ENCODE results near the gene FRMPD2.
A peak's percentile ranks its signal among the peaks of the same experiment; 100 is the strongest.

The FRMPD2 gene

GRCh38 chr10:48274636-48275035, at the start of gene FRMPD2:
Gene FRMPD2, minus strand, starts transcription at chr10:48274696. Its CDS starts 129 bp downstream, at chr10:48274567.
- DNase-seq: no peak

- DNase-seq: no peak
Measured at GRCh38 chr10:48322017-48322416, 47.5 kb upstream of the FRMPD2 start.

- DNase-seq: no peak
Measured at GRCh38 chr10:48317321-48317990, 43.0 kb upstream of the FRMPD2 start.

DNA sequence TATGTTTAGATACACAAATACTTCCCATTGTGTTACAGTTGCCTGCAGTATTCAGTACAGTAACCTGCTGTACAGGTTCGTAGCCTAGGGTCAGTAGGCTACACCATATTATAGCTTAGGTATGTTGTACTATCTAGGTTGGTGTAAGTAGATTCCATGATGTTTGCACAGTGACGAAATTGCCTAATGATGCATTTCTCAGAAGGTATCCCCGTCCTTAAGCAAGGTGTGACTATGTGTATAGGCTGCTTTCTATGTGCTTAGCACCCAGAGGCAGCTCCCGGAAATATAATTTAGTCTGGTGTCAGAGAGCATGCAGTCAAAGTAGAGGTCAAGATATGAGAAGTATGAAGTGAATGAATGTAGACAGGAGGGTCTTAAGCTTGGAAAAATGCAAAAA, 41.7 kb upstream of the FRMPD2 start:
- DNase-seq: no peak

GRCh38 chr10:48314107-48314506, 39.6 kb upstream of the FRMPD2 start:
- no peak for DNase-seq

DNA sequence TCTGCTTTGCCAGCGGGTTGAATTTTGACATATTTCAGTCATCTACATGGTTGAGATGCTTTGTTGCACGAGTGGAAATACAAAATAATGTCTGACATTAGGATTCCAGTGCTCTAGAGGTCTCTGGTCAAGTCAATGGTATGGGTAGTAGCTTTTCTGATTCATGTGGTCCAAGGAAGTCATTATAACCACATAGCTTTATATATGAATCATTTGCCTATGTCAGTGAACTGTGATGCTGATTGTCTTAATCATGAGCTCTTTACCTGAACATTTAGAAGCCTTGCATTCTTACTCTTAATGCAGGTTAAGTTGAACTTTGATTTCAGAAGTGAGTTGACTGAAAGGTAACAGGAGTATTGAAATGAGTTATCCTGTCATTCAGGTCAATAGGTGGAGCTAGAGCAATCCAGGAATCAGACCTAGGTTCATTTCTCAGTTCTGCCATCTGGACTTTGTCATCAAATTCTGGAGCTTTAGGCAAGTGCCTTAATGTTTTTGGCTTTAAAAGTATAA, 35.3 kb upstream of the FRMPD2 start:
- DNase-seq: no peak

DNA sequence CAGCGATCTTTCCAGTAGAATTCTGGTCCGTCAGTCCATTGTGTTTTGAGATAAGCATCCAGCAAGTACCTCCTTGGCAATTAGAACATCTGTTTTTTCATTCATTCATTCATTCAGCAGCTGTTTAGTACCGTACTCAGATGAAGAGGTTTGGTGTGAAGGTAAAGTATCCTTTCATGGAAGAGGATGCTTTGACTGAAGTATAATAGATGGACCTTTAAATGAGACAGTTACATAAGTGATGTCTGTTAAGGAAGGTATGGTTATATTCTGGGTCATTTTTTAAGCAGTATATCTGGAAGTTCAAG, 33.2 kb upstream of the FRMPD2 start:
- no peak for DNase-seq

DNA sequence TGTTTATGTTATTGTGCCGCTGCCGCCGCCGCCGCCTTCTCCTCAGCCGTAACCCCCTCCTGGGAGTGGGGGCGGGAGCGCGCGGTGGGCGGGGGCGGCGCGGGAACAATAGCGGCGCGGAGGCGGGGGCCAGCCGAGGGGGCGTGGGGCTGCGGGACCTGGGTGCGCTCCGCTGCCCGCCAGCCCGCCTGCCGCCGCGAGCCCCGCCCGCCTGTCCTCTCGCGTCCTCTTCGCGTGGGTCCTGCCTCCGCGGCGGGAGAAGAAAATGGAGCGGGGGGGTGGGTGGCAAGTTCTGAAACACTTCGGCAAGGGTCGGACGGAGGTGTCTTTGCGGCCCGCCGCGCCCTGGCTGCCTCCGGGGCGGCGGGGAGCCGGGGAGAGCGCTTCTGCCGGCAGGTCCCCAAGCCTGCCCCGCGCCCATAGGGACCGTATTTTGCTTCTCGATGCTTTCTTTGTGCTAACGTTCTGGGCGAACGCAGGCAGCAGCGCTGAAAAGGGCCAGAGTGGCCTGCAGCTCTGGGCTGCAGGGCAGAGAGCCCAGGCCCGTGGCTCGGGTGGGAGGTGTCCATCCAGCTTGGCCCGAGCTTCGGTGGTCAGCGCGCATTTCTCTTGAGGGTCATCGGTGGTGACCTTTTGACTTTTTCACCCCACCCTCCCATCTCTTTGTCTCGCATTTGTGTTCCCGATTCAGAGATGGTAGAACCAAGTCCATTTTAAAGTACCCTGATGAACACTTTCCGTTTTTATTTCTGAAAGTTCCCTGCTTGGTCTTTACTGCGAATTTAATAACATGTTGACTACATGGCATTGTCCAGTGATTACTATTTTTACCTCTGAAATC, 32.6 kb upstream of the FRMPD2 start:
- peak; percentile 72 for DNase-seq

DNA sequence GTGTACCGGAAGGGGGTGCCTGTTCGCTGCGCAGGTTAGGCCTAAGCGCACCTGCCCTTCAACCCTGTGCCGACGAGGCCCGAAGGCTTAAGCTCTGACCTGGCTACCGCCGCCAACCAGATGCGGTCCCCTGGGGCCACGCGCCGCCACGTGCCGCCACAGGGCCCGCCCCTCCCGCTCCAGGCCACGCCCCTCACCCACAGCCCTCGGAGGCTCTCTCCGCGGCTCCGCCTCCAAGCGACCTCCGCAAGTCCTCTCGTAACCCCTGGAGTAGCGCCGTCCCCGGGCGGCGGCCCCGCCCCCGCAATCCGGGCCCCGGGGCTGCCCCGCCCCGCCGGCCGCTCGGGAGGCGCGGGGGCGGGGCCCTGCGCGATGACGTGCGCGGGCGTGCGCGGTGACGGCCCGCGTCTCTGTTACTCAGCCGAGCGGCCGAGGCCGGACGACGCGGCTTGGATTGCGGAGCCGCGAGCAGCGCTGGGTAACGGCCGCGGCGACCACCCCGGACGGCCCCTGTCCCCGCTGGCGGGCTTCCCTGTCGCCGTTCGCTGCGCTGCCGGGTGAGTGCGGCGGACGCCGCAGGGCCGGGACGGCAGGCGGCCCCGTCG, 31.9 kb upstream of the FRMPD2 start, which contains the start of gene MAPK8:
Gene MAPK8, plus strand, starts transcription at position 413 of the 605 bp plus-strand sequence. CDS start 94,984 bp downstream, outside the sequence.
- DNase-seq: peak; percentile 91

- DNase-seq: no peak
Measured at GRCh38 chr10:48305905-48306264, 31.4 kb upstream of the FRMPD2 start.

DNA sequence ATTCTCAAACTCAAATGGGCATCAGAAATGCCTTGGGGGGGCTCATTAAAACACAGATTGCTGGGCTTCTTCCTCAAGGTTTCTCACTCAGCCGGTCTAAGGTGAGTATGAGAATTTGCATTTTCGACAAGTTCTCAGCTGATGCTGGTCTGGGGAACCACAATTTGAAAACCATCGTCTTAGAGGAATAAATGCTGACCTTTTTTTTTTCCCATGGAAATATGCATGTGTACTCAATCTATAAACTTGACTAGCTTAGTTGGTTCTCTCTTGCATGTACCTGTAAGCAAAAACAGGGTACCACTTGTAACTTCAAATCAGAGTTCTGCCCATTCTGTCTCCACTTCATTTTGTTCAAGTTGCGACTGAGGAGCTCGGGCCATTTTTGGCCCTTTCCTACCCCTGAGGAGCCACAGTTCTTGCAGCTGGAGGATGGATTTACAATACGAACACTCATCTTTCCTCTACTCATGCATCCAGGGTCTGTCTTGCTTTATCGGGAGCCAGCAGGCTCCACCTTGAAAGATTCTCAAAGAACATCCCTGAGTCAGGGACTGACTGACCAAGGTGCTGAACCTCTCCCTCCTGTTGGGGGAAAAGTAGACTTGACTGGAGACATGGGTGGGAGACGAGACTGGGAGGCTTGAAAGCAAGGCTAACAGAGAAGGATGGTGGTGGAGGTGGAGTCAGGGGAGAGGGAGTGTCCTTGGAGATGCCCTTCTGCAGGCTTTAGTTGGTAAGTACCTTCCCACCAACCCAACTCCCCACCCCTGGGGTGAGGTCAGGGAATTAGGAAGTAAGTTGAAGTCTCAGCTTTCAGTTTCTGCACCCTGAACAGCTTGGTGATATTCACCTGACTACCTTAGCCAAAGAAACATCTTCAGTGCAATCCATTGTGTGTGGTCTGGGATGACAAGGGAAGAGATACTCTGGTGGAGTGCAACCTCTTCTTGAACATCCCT, 28.3 kb upstream of the FRMPD2 start:
- no peak for DNase-seq

GRCh38 chr10:48300556-48300955, 26.1 kb upstream of the FRMPD2 start:
- no peak for DNase-seq

DNA sequence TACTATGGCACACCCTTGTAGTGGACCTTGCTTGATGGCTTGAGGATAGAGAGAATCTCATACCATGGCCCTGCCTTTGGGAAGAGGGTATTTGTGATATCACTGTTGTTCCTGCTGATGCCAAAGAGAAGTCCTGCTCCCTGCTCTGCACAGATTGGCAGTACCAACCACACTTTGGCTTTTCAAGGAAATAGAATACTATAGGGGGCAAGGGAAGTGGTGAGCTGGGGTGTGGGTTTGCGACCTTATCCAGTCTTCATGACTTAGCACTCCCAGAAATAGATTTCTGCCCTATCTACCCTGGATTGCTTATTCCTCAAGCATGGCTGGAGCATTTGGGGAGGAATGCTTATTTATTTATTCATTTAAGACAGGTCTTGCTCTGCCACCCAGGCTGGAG, 25.2 kb upstream of the FRMPD2 start:
- DNase-seq: no peak

GRCh38 chr10:48299066-48299465, 24.6 kb upstream of the FRMPD2 start:
- DNase-seq: no peak

DNA sequence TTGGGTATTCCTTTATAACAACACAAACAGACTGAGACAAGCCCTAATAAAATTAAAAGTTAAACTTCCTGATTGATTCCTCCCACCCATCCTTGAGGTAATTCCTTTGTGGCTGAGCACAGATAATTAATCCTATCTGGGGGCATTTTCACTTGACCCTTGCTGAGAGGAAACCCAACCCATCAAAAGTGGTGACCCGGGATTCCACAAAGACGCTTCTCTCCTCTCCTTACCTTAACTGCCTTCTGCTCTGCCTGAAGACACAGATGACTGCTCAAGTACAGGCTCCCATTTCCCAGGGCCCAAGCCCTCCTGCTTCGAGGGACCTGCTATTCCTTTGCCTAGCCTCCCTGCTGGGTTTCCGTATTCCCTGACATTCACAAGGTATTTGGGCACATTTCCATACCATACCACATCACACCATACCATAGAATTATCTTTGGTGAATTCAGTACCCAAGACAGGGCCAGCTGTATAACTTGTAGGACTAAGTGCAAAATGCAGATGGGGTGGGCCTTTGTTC, 22.1 kb upstream of the FRMPD2 start:
- no peak for DNase-seq

GRCh38 chr10:48294431-48294830, 19.9 kb upstream of the FRMPD2 start:
- DNase-seq: no peak

GRCh38 chr10:48292616-48293015, 18.1 kb upstream of the FRMPD2 start:
- DNase-seq: no peak

DNA sequence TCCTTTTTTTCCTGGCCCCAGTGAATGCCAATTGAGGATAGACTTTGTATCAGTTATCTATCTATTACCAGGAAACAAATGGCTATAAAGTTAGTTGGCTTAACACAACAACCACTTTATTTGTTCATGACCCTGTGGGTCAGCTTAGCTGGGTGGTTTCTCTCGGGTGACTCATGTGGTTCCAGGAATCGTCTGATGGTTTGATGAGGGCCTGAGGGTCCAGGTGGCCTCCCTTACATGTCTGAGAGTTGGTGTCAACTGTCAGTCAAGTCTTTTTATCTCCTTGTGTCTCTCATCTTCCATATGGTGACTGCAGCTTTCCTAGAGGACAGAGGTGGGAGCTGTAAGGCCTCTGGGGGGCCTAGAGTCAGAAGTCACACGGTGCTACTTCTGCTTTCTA, 16.7 kb upstream of the FRMPD2 start:
- no peak for DNase-seq

GRCh38 chr10:48290286-48290685, 15.8 kb upstream of the FRMPD2 start:
- DNase-seq: no peak

- DNase-seq: peak; percentile 11
Measured at GRCh38 chr10:48289501-48290238, 15.2 kb upstream of the FRMPD2 start.

DNA sequence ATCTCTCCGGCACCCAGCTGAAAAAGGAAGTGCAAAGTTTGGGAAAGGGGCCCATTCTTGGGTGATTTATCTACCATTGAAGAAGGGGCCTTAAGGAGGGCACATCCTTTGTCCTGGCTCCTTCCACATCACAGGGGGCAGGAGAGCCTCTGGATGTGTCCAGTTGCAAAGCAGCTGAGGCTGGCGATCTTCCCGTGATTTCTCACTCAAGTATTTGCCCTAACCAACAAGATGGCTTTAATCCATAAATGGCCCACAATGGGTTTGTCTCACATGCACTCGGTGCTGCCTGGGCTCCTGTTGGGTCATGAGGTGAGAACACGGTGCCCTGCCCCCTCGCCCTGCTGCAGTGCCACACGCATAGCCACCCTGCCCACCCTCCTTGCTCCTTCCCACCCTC, 14.2 kb upstream of the FRMPD2 start:
- DNase-seq: no peak
